Omental fat pad (tissue), 4 donors: Measurements from ENCODE around the gene FZR1. TPM values are rescaled to one million over a fixed set of nuclear protein-coding genes. Genes with fewer than 3 reads are reported as not detected.

Source experiments
- ATAC-seq: fragments of 150-250 bp; one replicate; pipeline ENCODE4 v1.9.1; 2016; ENCODE audit warnings: mild to moderate bottlenecking, moderate library complexity; ENCODE audit not compliant: low FRiP score
- DNase-seq: peaks from one replicate; pipeline ENCODE4 v3.0.0-alpha.2; 2019; ENCODE audit warnings: low spot score
- total RNA-seq, 4 donors: library from RNA; depleted of rRNA; stranded (reverse); fragments of >200 nt; gene quantifications; one replicate each; pipeline ENCODE4 v1.1.0, GENCODE V29; 2016
- TF ChIP-seq, protein P1 (sequence below), 3 donors: fragments of 450-650 bp; IDR thresholded peaks; one replicate each; pipeline ENCODE4 v1.5.1; 2016 to 2017; ENCODE audit warnings: antibody characterized with exemption in 3 of 3, mild to moderate bottlenecking in 3 of 3, moderate library complexity in 2 of 3

FZR1 gene
- total RNA-seq, 4 donors from 2014 or later = 10.0 to 33.1 (median 15.3) TPM

DNA sequence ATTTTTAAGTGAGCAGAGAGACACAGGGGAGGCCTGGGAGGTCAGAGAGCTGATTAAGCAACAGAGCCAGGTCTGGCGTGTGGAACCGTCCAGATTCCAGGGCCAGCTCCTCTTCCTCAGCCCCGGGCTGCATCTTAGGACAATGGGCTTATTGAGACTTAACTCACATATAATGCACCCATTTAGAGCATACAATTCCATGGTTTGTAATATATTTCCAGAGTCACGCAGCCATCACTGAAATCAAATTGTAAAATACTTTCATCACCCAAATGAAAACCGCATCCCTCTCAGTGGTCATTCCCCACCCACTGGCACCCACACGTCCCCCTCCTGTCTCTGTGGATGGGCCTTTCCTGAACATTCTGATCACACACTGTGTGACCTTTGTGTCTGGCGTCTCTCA lies 64.5 kb downstream of the FZR1 start:
- DNase-seq (no peak), ATAC-seq (no peak)
- TF ChIP-seq, protein P1, sequence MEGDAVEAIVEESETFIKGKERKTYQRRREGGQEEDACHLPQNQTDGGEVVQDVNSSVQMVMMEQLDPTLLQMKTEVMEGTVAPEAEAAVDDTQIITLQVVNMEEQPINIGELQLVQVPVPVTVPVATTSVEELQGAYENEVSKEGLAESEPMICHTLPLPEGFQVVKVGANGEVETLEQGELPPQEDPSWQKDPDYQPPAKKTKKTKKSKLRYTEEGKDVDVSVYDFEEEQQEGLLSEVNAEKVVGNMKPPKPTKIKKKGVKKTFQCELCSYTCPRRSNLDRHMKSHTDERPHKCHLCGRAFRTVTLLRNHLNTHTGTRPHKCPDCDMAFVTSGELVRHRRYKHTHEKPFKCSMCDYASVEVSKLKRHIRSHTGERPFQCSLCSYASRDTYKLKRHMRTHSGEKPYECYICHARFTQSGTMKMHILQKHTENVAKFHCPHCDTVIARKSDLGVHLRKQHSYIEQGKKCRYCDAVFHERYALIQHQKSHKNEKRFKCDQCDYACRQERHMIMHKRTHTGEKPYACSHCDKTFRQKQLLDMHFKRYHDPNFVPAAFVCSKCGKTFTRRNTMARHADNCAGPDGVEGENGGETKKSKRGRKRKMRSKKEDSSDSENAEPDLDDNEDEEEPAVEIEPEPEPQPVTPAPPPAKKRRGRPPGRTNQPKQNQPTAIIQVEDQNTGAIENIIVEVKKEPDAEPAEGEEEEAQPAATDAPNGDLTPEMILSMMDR (IDR thresholded peaks at IDR 0.05) = no peak

DNA sequence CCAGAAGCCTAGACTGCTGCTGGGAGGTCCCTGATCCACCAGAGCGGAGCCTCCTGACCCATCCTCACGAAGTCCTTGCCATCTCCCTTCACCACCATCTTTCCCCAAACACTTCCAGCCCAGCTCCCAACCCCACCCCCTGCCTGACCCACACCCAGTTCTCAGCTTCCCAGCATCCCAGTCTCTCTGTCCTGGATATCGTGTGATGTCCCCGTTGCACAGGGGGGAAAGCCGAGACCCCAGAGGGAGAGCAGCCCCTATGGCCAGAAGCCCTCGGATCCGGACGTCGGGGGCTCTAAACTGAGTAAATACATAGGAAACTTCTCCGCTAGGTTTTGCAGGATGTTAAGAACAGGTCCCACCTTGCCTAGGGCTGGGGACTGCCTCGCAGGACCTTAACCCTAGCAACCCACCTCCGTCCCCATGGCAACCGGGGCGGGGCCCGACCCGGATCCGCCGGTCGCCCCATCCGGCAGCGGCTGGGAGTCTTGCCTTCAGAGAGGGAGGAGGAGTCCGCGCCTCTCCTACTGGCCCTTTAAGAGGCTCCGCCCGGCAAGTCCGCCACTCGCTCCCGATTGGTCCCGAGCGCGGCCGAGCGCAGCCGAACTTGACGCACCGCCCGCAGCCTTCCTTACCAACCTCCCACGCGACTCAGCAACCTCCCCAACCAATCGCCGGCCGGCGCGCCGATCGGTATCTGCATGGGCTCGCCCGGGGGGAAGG lies 66.2 kb downstream of the FZR1 start:
- DNase-seq (peak; percentile 97), ATAC-seq (peak; percentile 99)
- TF ChIP-seq, protein P1 (IDR thresholded peaks at IDR 0.05) = no peak

DNA sequence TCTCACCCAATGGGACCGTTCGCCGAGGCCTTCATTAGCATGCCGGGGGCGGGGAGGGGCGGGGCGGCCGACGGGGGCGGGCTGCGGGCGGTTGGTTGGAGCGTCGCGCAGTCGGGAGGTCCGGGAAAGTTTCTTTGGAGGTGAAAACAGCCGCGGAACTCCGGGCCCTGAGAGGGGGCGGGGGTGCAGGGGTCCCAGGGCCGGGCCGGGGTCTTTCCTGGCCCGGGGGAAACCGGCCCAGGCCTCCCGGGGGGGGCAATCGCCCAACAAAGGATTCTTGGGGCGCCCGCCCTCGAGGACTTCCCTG lies 66.7 kb downstream of the FZR1 start, which contains the start of gene HMG20B:
HMG20B (plus strand) TSS at position 90 of the 307 bp plus-strand sequence. CDS start 366 bp downstream, outside the sequence.
- no peak for ATAC-seq
- TF ChIP-seq, protein P1 (IDR thresholded peaks at IDR 0.05) = no peak
- no peak for DNase-seq

DNA sequence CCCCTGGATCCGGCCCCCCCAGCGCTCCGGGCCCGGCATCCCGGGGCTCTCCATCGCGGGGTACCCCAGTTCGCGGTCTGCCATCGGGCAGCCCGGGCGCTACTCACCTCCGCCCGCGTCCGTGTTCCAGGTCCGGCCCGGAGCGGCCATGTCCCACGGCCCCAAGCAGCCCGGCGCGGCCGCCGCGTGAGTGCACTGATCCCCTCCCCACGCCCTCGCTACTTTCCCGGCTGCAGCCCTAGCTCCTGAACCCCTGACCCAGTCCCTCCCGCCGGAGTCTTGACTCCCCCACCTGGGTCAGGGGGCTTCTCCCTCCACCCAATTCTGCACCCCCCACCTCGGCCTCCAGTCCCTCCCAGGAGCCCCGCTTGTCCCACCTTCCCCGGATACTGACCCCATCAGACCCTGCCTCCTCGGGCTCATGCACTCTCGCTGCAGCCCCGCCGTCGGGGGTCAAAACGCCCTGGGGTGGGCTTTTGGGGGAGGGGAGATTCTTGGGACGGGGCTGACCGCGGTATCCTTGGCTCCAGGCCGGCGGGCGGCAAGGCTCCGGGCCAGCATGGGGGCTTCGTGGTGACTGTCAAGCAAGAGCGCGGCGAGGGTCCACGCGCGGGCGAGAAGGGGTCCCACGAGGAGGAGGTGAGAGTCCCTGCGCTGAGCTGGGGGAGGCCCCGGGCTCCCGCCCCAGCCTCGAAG lies 67.2 kb downstream of the FZR1 start:
- no peak for ATAC-seq
- TF ChIP-seq, protein P1 (IDR thresholded peaks at IDR 0.05) = no peak
- no peak for DNase-seq

DNA sequence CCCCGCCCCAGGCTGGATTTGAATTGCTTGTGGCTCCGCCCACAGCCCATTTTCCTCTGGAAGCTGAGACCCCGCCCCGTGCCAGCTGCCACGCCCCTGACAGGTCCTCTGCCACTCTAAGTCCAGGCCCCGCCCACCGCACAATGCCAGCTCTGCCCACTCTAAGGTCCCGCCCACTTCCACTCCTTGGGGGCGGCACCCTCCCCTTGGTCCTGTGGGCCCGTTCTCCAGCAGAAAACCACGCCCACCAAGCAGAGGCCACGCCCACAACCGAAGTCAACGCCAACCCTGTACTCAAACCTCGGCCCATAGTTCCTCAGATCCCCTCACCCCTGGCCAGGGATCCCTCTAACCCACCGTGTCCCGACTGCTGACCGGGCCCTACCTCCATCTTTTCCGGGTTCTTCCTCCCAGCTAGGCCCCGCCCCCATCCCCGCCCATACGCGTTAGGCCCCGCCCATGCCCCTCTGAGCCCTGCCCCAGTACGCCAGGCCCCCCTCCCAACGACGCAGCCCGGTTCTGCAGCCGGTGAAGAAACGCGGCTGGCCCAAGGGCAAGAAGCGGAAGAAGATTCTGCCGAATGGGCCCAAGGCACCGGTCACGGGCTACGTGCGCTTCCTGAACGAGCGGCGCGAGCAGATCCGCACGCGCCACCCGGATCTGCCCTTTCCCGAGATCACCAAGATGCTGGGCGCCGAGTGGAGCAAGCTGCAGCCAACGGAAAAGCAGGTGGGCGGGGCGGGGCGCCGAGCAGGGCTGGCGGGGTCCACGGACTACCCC lies 67.9 kb downstream of the FZR1 start:
- DNase-seq (peak; percentile 85), ATAC-seq (peak; percentile 20)
- TF ChIP-seq, protein P1 (IDR thresholded peaks at IDR 0.05) = no peak

DNA sequence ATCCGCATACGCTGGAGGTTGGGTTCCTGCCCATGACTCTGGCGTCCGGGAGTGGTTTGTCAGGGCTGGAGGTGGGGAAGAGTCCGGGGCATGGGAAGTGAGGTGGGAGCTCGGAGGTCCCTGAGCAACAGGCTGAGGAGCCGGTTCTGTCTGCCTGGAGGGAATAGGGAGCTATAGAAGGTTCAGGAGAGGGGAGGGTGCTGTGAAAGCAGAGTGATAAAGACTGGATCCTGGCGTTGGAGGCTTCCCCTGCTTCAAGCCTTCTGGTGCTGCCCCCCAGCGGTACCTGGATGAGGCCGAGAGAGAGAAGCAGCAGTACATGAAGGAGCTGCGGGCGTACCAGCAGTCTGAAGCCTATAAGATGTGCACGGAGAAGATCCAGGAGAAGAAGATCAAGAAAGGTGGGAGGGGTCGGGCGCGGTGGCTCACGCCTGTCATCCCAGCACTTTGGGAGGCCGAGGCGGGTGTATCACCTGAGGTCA lies 69.2 kb downstream of the FZR1 start:
- DNase-seq = no peak
- TF ChIP-seq, protein P1 (IDR thresholded peaks at IDR 0.05) = no peak
- ATAC-seq = no peak
